ENCODE results near the gene ASTN2.

ASTN2 gene

GRCh38 chr9:116464987-116465571 lies 949.8 kb downstream of the ASTN2 start:
- Histone ChIP-seq H3K36me3 (replicated peaks; ENCODE audit: insufficient read depth, low read length) (no peaks in the 10 kb centered on the region), H3K27me3 (replicated peaks; ENCODE audit: insufficient read depth, low read length) (no peaks in the 10 kb centered on the region), H3K9me3 (replicated peaks; ENCODE audit: insufficient read depth, low read length) (no peaks in the 10 kb centered on the region), H3K27ac (ENCODE audit: low read length) (no peak overlapping the region), H3K4me1 (ENCODE audit: low read length) (no peaks in the 10 kb centered on the region), H3K4me2 (ENCODE audit: low read depth, low read length) (no peak overlapping the region), H4K20me1 (ENCODE audit: insufficient read depth, low read length) (no peaks in the 10 kb centered on the region), H3K9me2 (replicated peaks; ENCODE audit: insufficient read depth, low read length) (no peaks in the 10 kb centered on the region), H3K4me3 (ENCODE audit: low read length) (no peak overlapping the region), H2AFZ (ENCODE audit: low read length) (no peak overlapping the region), H3K9ac (ENCODE audit: low read length) (no peak overlapping the region), H3F3A (ENCODE audit: insufficient read depth, low read length) (no peaks in the 10 kb centered on the region), H3K79me2 (ENCODE audit: low read length) (no peaks in the 10 kb centered on the region)
- no peak for TF ChIP-seq EZH2 (optimal IDR thresholded peaks at IDR 0.05; ENCODE audit: low read depth, low read length)
- TF ChIP-seq, protein P1, sequence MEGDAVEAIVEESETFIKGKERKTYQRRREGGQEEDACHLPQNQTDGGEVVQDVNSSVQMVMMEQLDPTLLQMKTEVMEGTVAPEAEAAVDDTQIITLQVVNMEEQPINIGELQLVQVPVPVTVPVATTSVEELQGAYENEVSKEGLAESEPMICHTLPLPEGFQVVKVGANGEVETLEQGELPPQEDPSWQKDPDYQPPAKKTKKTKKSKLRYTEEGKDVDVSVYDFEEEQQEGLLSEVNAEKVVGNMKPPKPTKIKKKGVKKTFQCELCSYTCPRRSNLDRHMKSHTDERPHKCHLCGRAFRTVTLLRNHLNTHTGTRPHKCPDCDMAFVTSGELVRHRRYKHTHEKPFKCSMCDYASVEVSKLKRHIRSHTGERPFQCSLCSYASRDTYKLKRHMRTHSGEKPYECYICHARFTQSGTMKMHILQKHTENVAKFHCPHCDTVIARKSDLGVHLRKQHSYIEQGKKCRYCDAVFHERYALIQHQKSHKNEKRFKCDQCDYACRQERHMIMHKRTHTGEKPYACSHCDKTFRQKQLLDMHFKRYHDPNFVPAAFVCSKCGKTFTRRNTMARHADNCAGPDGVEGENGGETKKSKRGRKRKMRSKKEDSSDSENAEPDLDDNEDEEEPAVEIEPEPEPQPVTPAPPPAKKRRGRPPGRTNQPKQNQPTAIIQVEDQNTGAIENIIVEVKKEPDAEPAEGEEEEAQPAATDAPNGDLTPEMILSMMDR (IDR thresholded peaks at IDR 0.05; ENCODE audit: low read length) = no peak
- TF ChIP-seq EZH2phosphoT487 (IDR thresholded peaks at IDR 0.05; ENCODE audit: low read length) = no peak
- no peak for DNase-seq

- no peak overlapping the region for H3K4me2 ChIP-seq (ENCODE audit: low read depth, low read length)
- H3K79me2 ChIP-seq (ENCODE audit: low read length) = no peaks in the 10 kb centered on the region
- H3K27ac ChIP-seq (ENCODE audit: low read length) = no peak overlapping the region
- DNase-seq = no peak
- H3K9me3 ChIP-seq (replicated peaks; ENCODE audit: insufficient read depth, low read length) = no peaks in the 10 kb centered on the region
- no peaks in the 10 kb centered on the region for H3K27me3 ChIP-seq (replicated peaks; ENCODE audit: insufficient read depth, low read length)
- H4K20me1 ChIP-seq (ENCODE audit: insufficient read depth, low read length) = no peaks in the 10 kb centered on the region
- TF ChIP-seq, protein P1 (IDR thresholded peaks at IDR 0.05; ENCODE audit: low read length) = no peak
- TF ChIP-seq EZH2phosphoT487 (IDR thresholded peaks at IDR 0.05; ENCODE audit: low read length) = no peak
- TF ChIP-seq EZH2 (optimal IDR thresholded peaks at IDR 0.05; ENCODE audit: low read depth, low read length) = no peak
- H3K36me3 ChIP-seq (replicated peaks; ENCODE audit: insufficient read depth, low read length) = no peaks in the 10 kb centered on the region
- no peak overlapping the region for H3K9ac ChIP-seq (ENCODE audit: low read length)
- no peak overlapping the region for H2AFZ ChIP-seq (ENCODE audit: low read length)
- H3F3A ChIP-seq (ENCODE audit: insufficient read depth, low read length) = no peaks in the 10 kb centered on the region
- H3K4me1 ChIP-seq (ENCODE audit: low read length) = no peaks in the 10 kb centered on the region
- H3K4me3 ChIP-seq (ENCODE audit: low read length) = no peak overlapping the region
- H3K9me2 ChIP-seq (replicated peaks; ENCODE audit: insufficient read depth, low read length) = no peaks in the 10 kb centered on the region
Measured at GRCh38 chr9:116464423-116464822, 950.4 kb downstream of the ASTN2 start.

DNA sequence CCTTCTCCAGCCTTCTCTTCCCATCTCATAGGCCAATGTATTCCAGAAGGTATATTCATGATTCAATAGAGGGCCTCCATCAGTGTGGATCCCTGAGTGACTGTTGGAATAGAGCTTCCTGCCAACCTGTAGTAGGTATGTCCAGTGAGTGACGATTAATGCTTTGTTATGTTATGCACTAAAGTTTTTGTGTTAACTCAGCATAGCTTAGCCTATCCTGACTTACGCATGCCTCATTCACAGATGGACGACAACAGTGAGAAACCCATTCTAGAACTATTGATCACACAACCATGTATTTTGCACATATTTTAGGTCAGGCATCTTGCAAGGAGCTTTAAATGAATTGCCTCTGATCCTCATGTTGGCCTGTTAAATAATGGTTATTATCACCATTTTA lies 953.2 kb downstream of the ASTN2 start:
- H3K27ac ChIP-seq (ENCODE audit: low read length) = no peak overlapping the region
- H3K4me2 ChIP-seq (ENCODE audit: low read depth, low read length) = no peak overlapping the region
- no peaks in the 10 kb centered on the region for H3K4me1 ChIP-seq (ENCODE audit: low read length)
- no peaks in the 10 kb centered on the region for H4K20me1 ChIP-seq (ENCODE audit: insufficient read depth, low read length)
- H3K27me3 ChIP-seq (replicated peaks; ENCODE audit: insufficient read depth, low read length) = no peaks in the 10 kb centered on the region
- H3F3A ChIP-seq (ENCODE audit: insufficient read depth, low read length) = no peaks in the 10 kb centered on the region
- DNase-seq = no peak
- no peaks in the 10 kb centered on the region for H3K9me2 ChIP-seq (replicated peaks; ENCODE audit: insufficient read depth, low read length)
- no peaks in the 10 kb centered on the region for H3K36me3 ChIP-seq (replicated peaks; ENCODE audit: insufficient read depth, low read length)
- no peaks in the 10 kb centered on the region for H3K79me2 ChIP-seq (ENCODE audit: low read length)
- H2AFZ ChIP-seq (ENCODE audit: low read length) = no peak overlapping the region
- no peak overlapping the region for H3K9ac ChIP-seq (ENCODE audit: low read length)
- H3K4me3 ChIP-seq (ENCODE audit: low read length) = no peak overlapping the region
- no peaks in the 10 kb centered on the region for H3K9me3 ChIP-seq (replicated peaks; ENCODE audit: insufficient read depth, low read length)
- no peak for TF ChIP-seq EZH2phosphoT487 (IDR thresholded peaks at IDR 0.05; ENCODE audit: low read length)
- TF ChIP-seq, protein P1 (IDR thresholded peaks at IDR 0.05; ENCODE audit: low read length) = no peak
- TF ChIP-seq EZH2 (optimal IDR thresholded peaks at IDR 0.05; ENCODE audit: low read depth, low read length) = no peak

All from MM.1S (cell line).